Measurements from ENCODE around the gene ZMYND12.

The ZMYND12 gene

GRCh38 chr1:42403880-42404400 lies 51.9 kb downstream of the ZMYND12 start:
- Histone ChIP-seq H3K27me3 (ENCODE audit: control insufficient read depth in 2 of 2, insufficient read depth in 2 of 2, low read length in 2 of 2) (no peaks in the 10 kb centered on the region), H3K36me3 (ENCODE audit: control insufficient read depth in 2 of 2, insufficient read depth in 2 of 2, low read length in 2 of 2) (peaks cover 2 to 4% of the 10 kb centered on the region in 2 donors), H3K4me3 (ENCODE audit: low read length in 2 of 2) (no peak overlapping the region), H3K27ac (ENCODE audit: low read depth in 2 of 2, low read length in 2 of 2) (no peak overlapping the region), H3K4me1 (ENCODE audit: control insufficient read depth in 2 of 2, insufficient read depth in 2 of 2, low read length in 2 of 2) (no peaks in the 10 kb centered on the region), H3K9ac (ENCODE audit: low read depth in 1 of 2, low read length in 2 of 2) (no peak overlapping the region), H3K9me3 (ENCODE audit: control insufficient read depth in 2 of 2, low read length in 2 of 2) (no peaks in the 10 kb centered on the region)

DNA sequence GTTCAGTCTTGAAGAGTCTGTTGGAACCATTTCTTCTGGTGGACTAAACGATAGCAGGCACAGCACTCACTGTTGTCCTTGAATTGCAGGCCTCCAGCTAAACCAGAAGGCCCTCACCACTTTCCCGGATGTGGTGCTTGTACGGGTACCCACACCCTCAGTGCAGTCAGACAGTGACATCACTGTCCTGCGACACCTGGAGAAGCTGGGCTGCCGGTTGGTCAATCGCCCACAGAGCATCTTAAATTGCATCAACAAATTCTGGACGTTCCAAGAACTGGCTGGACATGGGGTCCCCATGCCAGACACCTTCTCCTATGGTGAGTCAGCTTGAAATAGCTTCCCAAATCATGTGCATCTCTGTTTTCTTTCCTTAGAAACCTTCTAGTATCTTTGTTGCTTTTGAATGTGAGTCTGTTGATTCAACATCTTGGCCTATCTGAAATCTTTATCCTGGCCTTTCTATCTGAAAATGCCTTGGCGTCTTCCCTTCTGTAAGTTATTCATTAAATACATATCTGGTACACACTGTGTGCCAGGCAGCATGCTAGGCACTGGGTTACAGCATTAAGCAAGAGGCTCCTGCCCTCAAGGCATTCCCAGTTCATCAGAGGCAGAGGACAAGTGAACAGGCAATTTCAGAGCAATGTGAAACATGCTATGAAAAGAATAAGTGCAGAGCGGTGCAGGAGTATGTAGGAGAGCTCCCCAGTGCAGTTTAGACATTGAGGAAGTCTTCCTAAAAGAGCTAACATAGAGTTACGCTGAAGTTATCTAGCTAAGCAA lies 56.3 kb downstream of the ZMYND12 start:
- Histone ChIP-seq H3K27me3 (ENCODE audit: control insufficient read depth in 2 of 2, insufficient read depth in 2 of 2, low read length in 2 of 2) (no peaks in the 10 kb centered on the region), H3K36me3 (ENCODE audit: control insufficient read depth in 2 of 2, insufficient read depth in 2 of 2, low read length in 2 of 2) (no peaks in the 10 kb centered on the region), H3K27ac (ENCODE audit: low read depth in 2 of 2, low read length in 2 of 2) (no peak overlapping the region), H3K9ac (ENCODE audit: low read depth in 1 of 2, low read length in 2 of 2) (no peak overlapping the region), H3K9me3 (ENCODE audit: control insufficient read depth in 2 of 2, low read length in 2 of 2) (no peaks in the 10 kb centered on the region), H3K4me1 (ENCODE audit: control insufficient read depth in 2 of 2, insufficient read depth in 2 of 2, low read length in 2 of 2) (peaks cover 0 to 4% of the 10 kb centered on the region in 2 donors), H3K4me3 (ENCODE audit: low read length in 2 of 2) (no peak overlapping the region)

- Histone ChIP-seq H3K4me1 (ENCODE audit: control insufficient read depth in 2 of 2, insufficient read depth in 2 of 2, low read length in 2 of 2) (peaks cover 9 to 19% of the 10 kb centered on the region in 2 donors), H3K4me3 (ENCODE audit: low read length in 2 of 2) (no peak overlapping the region), H3K9ac (ENCODE audit: low read depth in 1 of 2, low read length in 2 of 2) (no peak overlapping the region), H3K27ac (ENCODE audit: low read depth in 2 of 2, low read length in 2 of 2) (peak overlapping the region; percentile 71 to 72), H3K27me3 (ENCODE audit: control insufficient read depth in 2 of 2, insufficient read depth in 2 of 2, low read length in 2 of 2) (no peaks in the 10 kb centered on the region), H3K9me3 (ENCODE audit: control insufficient read depth in 2 of 2, low read length in 2 of 2) (no peaks in the 10 kb centered on the region), H3K36me3 (ENCODE audit: control insufficient read depth in 2 of 2, insufficient read depth in 2 of 2, low read length in 2 of 2) (no peaks in the 10 kb centered on the region)
Measured at GRCh38 chr1:42392967-42393848, 62.6 kb downstream of the ZMYND12 start.

DNA sequence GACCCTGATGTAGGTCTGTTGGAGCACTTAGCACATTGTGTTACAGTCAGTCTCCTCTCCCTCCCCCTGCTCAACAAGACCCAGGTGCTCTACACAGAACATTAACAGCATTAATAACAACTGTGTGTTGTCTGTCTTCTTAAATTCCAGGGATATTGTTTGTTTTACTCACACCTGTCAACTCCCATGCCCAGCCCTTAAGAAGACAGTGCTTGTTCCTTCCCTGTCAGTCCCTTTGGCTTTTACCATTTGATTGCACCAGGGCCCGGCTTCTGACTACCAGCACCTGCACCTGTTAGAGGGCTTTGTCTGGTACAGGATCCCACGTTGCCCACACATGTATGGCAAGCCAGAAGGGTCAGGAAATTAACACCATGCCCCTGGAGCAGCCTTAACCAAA lies 63.6 kb downstream of the ZMYND12 start:
- Histone ChIP-seq H3K36me3 (ENCODE audit: control insufficient read depth in 2 of 2, insufficient read depth in 2 of 2, low read length in 2 of 2) (no peaks in the 10 kb centered on the region), H3K9ac (ENCODE audit: low read depth in 1 of 2, low read length in 2 of 2) (no peak overlapping the region), H3K27ac (ENCODE audit: low read depth in 2 of 2, low read length in 2 of 2) (peak overlapping the region; percentile 44 to 46), H3K27me3 (ENCODE audit: control insufficient read depth in 2 of 2, insufficient read depth in 2 of 2, low read length in 2 of 2) (no peaks in the 10 kb centered on the region), H3K9me3 (ENCODE audit: control insufficient read depth in 2 of 2, low read length in 2 of 2) (no peaks in the 10 kb centered on the region), H3K4me1 (ENCODE audit: control insufficient read depth in 2 of 2, insufficient read depth in 2 of 2, low read length in 2 of 2) (peaks cover 9 to 19% of the 10 kb centered on the region in 2 donors), H3K4me3 (ENCODE audit: low read length in 2 of 2) (no peak overlapping the region)

GRCh38 chr1:42386051-42386450 lies 69.8 kb downstream of the ZMYND12 start:
- no peaks in the 10 kb centered on the region for H3K36me3 ChIP-seq (ENCODE audit: control insufficient read depth in 2 of 2, insufficient read depth in 2 of 2, low read length in 2 of 2)
- H3K9me3 ChIP-seq (ENCODE audit: control insufficient read depth in 2 of 2, low read length in 2 of 2), result no peaks in the 10 kb centered on the region
- H3K27ac ChIP-seq (ENCODE audit: low read depth in 2 of 2, low read length in 2 of 2), result no peak overlapping the region
- H3K9ac ChIP-seq (ENCODE audit: low read depth in 1 of 2, low read length in 2 of 2), result no peak overlapping the region
- H3K27me3 ChIP-seq (ENCODE audit: control insufficient read depth in 2 of 2, insufficient read depth in 2 of 2, low read length in 2 of 2), result peaks cover 0 to 7% of the 10 kb centered on the region in 2 donors
- no peak overlapping the region for H3K4me3 ChIP-seq (ENCODE audit: low read length in 2 of 2)
- peaks cover 2 to 3% of the 10 kb centered on the region in 2 donors for H3K4me1 ChIP-seq (ENCODE audit: control insufficient read depth in 2 of 2, insufficient read depth in 2 of 2, low read length in 2 of 2)

- peaks cover 0 to 7% of the 10 kb centered on the region in 2 donors for H3K27me3 ChIP-seq (ENCODE audit: control insufficient read depth in 2 of 2, insufficient read depth in 2 of 2, low read length in 2 of 2)
- H3K9ac ChIP-seq (ENCODE audit: low read depth in 1 of 2, low read length in 2 of 2), result no peak overlapping the region
- no peak overlapping the region for H3K27ac ChIP-seq (ENCODE audit: low read depth in 2 of 2, low read length in 2 of 2)
- peaks cover 3 to 4% of the 10 kb centered on the region in 2 donors for H3K4me1 ChIP-seq (ENCODE audit: control insufficient read depth in 2 of 2, insufficient read depth in 2 of 2, low read length in 2 of 2)
- no peaks in the 10 kb centered on the region for H3K9me3 ChIP-seq (ENCODE audit: control insufficient read depth in 2 of 2, low read length in 2 of 2)
- H3K4me3 ChIP-seq (ENCODE audit: low read length in 2 of 2), result no peak overlapping the region
- no peaks in the 10 kb centered on the region for H3K36me3 ChIP-seq (ENCODE audit: control insufficient read depth in 2 of 2, insufficient read depth in 2 of 2, low read length in 2 of 2)
Measured at GRCh38 chr1:42385283-42385682, 70.5 kb downstream of the ZMYND12 start.

DNA sequence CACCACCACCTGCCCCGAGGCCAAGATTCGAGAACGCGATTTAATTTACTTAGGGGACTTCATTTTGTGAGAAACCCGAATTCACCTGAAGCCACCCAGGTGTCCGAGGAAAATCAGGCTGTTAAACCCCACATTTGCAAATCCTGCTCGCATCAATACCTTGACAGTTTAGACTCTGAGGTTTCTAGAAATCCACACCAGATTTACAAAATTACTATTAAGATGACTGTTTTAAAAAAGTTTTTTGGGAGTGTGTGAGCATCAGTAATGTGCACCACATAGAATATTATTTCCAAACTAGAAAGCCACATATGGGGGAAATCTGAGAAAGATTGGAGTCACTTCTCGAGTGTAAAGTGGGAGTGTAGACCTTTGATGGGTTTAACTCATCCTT lies 74.5 kb downstream of the ZMYND12 start:
- Histone ChIP-seq H3K9me3 (ENCODE audit: control insufficient read depth in 2 of 2, low read length in 2 of 2) (no peaks in the 10 kb centered on the region), H3K9ac (ENCODE audit: low read depth in 1 of 2, low read length in 2 of 2) (peak overlapping the region in 1 of 2 donors; percentile 78), H3K4me1 (ENCODE audit: control insufficient read depth in 2 of 2, insufficient read depth in 2 of 2, low read length in 2 of 2) (peaks cover 3 to 8% of the 10 kb centered on the region in 2 donors), H3K27me3 (ENCODE audit: control insufficient read depth in 2 of 2, insufficient read depth in 2 of 2, low read length in 2 of 2) (peaks cover 0 to 7% of the 10 kb centered on the region in 2 donors), H3K36me3 (ENCODE audit: control insufficient read depth in 2 of 2, insufficient read depth in 2 of 2, low read length in 2 of 2) (no peaks in the 10 kb centered on the region), H3K27ac (ENCODE audit: low read depth in 2 of 2, low read length in 2 of 2) (peak overlapping the region in 1 of 2 donors; percentile 29), H3K4me3 (ENCODE audit: low read length in 2 of 2) (peak overlapping the region; percentile 72 to 76)

DNA sequence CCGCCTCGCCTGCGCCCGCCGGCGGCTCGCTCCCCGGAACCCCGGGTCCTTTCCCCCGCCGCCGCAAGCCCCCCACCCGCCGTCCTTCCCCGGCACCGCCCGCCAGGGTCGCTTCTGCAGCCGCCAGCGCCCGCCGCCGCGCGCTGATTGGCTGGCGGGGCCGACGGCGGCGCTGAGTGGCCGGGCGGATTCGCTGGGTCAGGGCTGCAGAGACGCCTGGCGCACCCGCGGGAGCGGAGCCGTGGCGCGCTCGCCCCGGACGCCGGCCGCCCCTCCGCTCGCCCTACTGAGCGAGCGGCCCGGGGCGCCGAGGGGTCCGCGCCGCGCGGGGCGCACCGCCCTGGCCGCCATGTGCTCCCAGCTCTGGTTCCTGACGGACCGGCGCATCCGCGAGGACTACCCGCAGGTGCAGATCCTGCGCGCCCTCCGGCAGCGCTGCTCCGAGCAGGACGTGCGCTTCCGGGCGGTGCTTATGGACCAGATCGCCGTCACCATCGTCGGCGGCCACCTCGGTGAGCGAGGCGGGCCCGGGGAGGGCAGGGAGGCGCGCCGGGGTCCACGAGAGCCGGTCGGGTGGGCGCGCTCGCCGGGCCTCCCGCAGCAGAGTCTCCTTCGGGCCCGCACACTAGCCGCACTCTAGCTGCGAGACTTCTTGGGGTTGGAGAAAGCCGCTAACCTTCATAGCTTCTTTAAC lies 75.1 kb downstream of the ZMYND12 start, which contains the start of gene RIMKLA:
Gene RIMKLA, plus strand, starts transcription at position 207 of the 694 bp plus-strand sequence. Its CDS starts 143 bp downstream, at position 350.
- H3K27me3 ChIP-seq (ENCODE audit: control insufficient read depth in 2 of 2, insufficient read depth in 2 of 2, low read length in 2 of 2), result peaks cover 0 to 7% of the 10 kb centered on the region in 2 donors
- H3K4me3 ChIP-seq (ENCODE audit: low read length in 2 of 2), result peak within 1 kb of the TSS; percentile 72 to 76
- H3K9me3 ChIP-seq (ENCODE audit: control insufficient read depth in 2 of 2, low read length in 2 of 2), result no peaks in the 10 kb centered on the region
- H3K4me1 ChIP-seq (ENCODE audit: control insufficient read depth in 2 of 2, insufficient read depth in 2 of 2, low read length in 2 of 2), result peaks cover 3 to 8% of the 10 kb centered on the region in 2 donors
- H3K36me3 ChIP-seq (ENCODE audit: control insufficient read depth in 2 of 2, insufficient read depth in 2 of 2, low read length in 2 of 2), result no peaks in the 10 kb centered on the region
- H3K27ac ChIP-seq (ENCODE audit: low read depth in 2 of 2, low read length in 2 of 2), result peak within 1 kb of the TSS in 1 of 2 donors; percentile 29
- peak within 1 kb of the TSS in 1 of 2 donors; percentile 78 for H3K9ac ChIP-seq (ENCODE audit: low read depth in 1 of 2, low read length in 2 of 2)
